HCT116 (cell line): ENCODE data around the gene HOXC13. TPM values are rescaled to one million over a fixed set of nuclear protein-coding genes. Genes with fewer than 3 reads are reported as not detected.

ENCODE experiments used
- ATAC-seq: fragments of 200-7000 bp; cut with Tn5 transposase; 2 replicates; pipeline ENCODE4 v1.9.1; 2020; ENCODE audit warnings: mild to moderate bottlenecking, moderate library complexity
- BruUV-seq: library from RNA; stranded (reverse); fragments of 400-500 nt; replicated peaks from 2 replicates; lab custom pipeline; 2021; lab: Mats Ljungman, UMichigan
- CTCF ChIA-PET: fragments of 300-600 bp; sonication (Branson Sonifier 250); formaldehyde crosslinking; loops from one replicate; lab custom pipeline; 2021; ENCODE audit warnings: antibody characterized with exemption; lab: Charles Lee
- POLR2A ChIA-PET: fragments of 300-600, 350-600 bp; sonication (Branson Sonifier 250); formaldehyde crosslinking; loops from one replicate; lab custom pipeline; 2021; ENCODE audit warnings: antibody characterized with exemption; lab: Charles Lee
- RAD21 ChIA-PET, 2 experiments: fragments of 300-600 bp; sonication (Branson Sonifier 250); formaldehyde crosslinking; loops; one replicate each; lab custom pipeline; 2023; ENCODE audit warnings: low total read pairs in 2 of 2; ENCODE audit not compliant: uncharacterized antibody in 2 of 2, unreplicated experiment in 2 of 2, low non-redundant PET in 1 of 2; lab: Charles Lee
- DNase-seq: peaks from one replicate; pipeline ENCODE4 v3.0.0-alpha.2; 2010; ENCODE audit warnings: low read depth, low spot score
- H2AFZ ChIP-seq: fragments of 200-600 bp; shearing (Covaris generic), sonication (generic); 2 replicates; pipeline ENCODE4 v1.6.1; 2017; ENCODE audit warnings: low read depth, mixed run types, mixed read lengths, antibody characterized with exemption, low read length; ENCODE audit not compliant: poor library complexity, severe bottlenecking
- H3K27ac ChIP-seq: 2 replicates; pipeline ENCODE4 v1.5.1; 2012; ENCODE audit warnings: low read depth, low read length
- H3K27me3 ChIP-seq: fragments of 200-600 bp; sonication (generic); 2 replicates; pipeline ENCODE4 v1.6.1; 2016; ENCODE audit warnings: mixed run types, low read length, mixed read lengths; ENCODE audit not compliant: insufficient read depth
- H3K36me3 ChIP-seq, 2 experiments: fragments of 200-500 bp in 1 of 2; fragments of 200-600 bp in 1 of 2; sonication (Bioruptor generic) in 1 of 2; sonication (generic) in 1 of 2; 2 replicates each; pipeline versions ENCODE4 v1.5.1 to v1.6.1; 2014 to 2016; ENCODE audit warnings: low read length in 2 of 2, inconsistent platforms in 1 of 2, mixed read lengths in 1 of 2, mixed run types in 1 of 2; ENCODE audit not compliant: insufficient read depth in 2 of 2, control insufficient read depth in 1 of 2
- H3K4me1 ChIP-seq, 2 experiments: fragments of 200-600 bp in 1 of 2; sonication (generic) in 1 of 2; 2 replicates each; pipeline versions ENCODE4 v1.5.1 to v1.6.1; 2012 to 2017; ENCODE audit warnings: low read length in 2 of 2, inconsistent platforms in 1 of 2, mild to moderate bottlenecking in 1 of 2, mixed read lengths in 1 of 2, mixed run types in 1 of 2, moderate library complexity in 1 of 2; ENCODE audit not compliant: insufficient read depth in 2 of 2, control insufficient read depth in 1 of 2
- H3K4me2 ChIP-seq: fragments of 200-600 bp; sonication (generic); 2 replicates; pipeline ENCODE4 v1.6.1; 2017; ENCODE audit warnings: mixed run types, low read length, mixed read lengths
- H3K4me3 ChIP-seq, 2 experiments: fragments of 200-600 bp in 1 of 2; sonication (generic) in 1 of 2; replicated peaks in 1 of 2; 2 replicates each; pipeline ENCODE4 v1.5.1; 2011 to 2016; ENCODE audit warnings: low read length in 2 of 2, control low read depth in 1 of 2, low read depth in 1 of 2, mild to moderate bottlenecking in 1 of 2, mixed read lengths in 1 of 2, mixed run types in 1 of 2
- H3K79me2 ChIP-seq: fragments of 200-600 bp; sonication (generic); 2 replicates; pipeline ENCODE4 v1.6.1; 2017; ENCODE audit warnings: mild to moderate bottlenecking, mixed run types, low read length, moderate library complexity, mixed read lengths; ENCODE audit not compliant: insufficient read depth
- H3K9ac ChIP-seq: fragments of 200-600 bp; sonication (generic); 2 replicates; pipeline ENCODE4 v1.6.1; 2016; ENCODE audit warnings: low read length, mixed read lengths
- H3K9me2 ChIP-seq: fragments of 200-600 bp; sonication (generic), shearing (Covaris generic); 2 replicates; pipeline ENCODE4 v1.6.1; 2017; ENCODE audit warnings: mixed run types, mild to moderate bottlenecking, moderate library complexity; ENCODE audit not compliant: insufficient read depth
- H3K9me3 ChIP-seq, 2 experiments: fragments of 200-500 bp in 1 of 2; fragments of 200-600 bp in 1 of 2; sonication (Bioruptor generic) in 1 of 2; sonication (generic) in 1 of 2; 2 replicates each; pipeline ENCODE4 v1.6.1; 2014 to 2017; ENCODE audit warnings: low read length in 2 of 2, mixed read lengths in 2 of 2, inconsistent platforms in 1 of 2, low read depth in 1 of 2, mild to moderate bottlenecking in 1 of 2, mixed run types in 1 of 2, moderate library complexity in 1 of 2; ENCODE audit not compliant: control insufficient read depth in 1 of 2, insufficient read depth in 1 of 2
- H4K20me1 ChIP-seq: fragments of 200-600 bp; sonication (generic), shearing (Covaris generic); 2 replicates; pipeline ENCODE4 v1.6.1; 2017; ENCODE audit warnings: mixed run types, mild to moderate bottlenecking, moderate library complexity; ENCODE audit not compliant: insufficient read depth
- ATF3 ChIP-seq: IDR thresholded peaks from 2 replicates; pipeline ENCODE4 v1.6.1; 2012
- CTCF ChIP-seq, 3 experiments: fragments of 200-600 bp in 1 of 3; sonication (generic) in 1 of 3; IDR thresholded peaks in 2 of 3; conservative IDR thresholded peaks in 1 of 3; 2 replicates each; pipeline ENCODE4 v1.5.1; 2012 to 2017; ENCODE audit warnings: low read depth in 2 of 3, low read length in 2 of 3, antibody characterized with exemption in 1 of 3, borderline replicate concordance in 1 of 3, control low read depth in 1 of 3, mild to moderate bottlenecking in 1 of 3, mixed read lengths in 1 of 3, mixed run types in 1 of 3, moderate library complexity in 1 of 3; ENCODE audit not compliant: insufficient read depth in 1 of 3
- EGR1 ChIP-seq: IDR thresholded peaks from 2 replicates; pipeline ENCODE4 v1.6.1; 2012; ENCODE audit warnings: low read depth
- EZH2 ChIP-seq: fragments of 200-600 bp; sonication (generic); IDR thresholded peaks from 2 replicates; pipeline ENCODE4 v1.6.1; 2017; ENCODE audit warnings: antibody characterized with exemption, mixed run types
- JUND ChIP-seq: IDR thresholded peaks from 2 replicates; pipeline ENCODE4 v1.6.1; 2012
- POLR2AphosphoS5 ChIP-seq: IDR thresholded peaks from 2 replicates; pipeline ENCODE4 v1.6.1; 2011; ENCODE audit warnings: mild to moderate bottlenecking, low read depth, low read length, moderate library complexity
- RAD21 ChIP-seq: IDR thresholded peaks from 2 replicates; pipeline ENCODE4 v1.6.1; 2012; ENCODE audit warnings: low read depth, mild to moderate bottlenecking
- REST ChIP-seq: IDR thresholded peaks from 2 replicates; pipeline ENCODE4 v1.6.1; 2012; ENCODE audit warnings: low read depth
- SP1 ChIP-seq: IDR thresholded peaks from 2 replicates; pipeline ENCODE4 v1.6.1; 2012; ENCODE audit warnings: low read depth
- SRF ChIP-seq: IDR thresholded peaks from 2 replicates; pipeline ENCODE4 v1.6.1; 2012; ENCODE audit warnings: low read depth
- ZFX ChIP-seq: fragments of 450-650 bp; IDR thresholded peaks from 2 replicates; pipeline ENCODE4 v1.6.1; 2017
- ZNF274 ChIP-seq: fragments of 200-500 bp; sonication (Bioruptor generic); IDR thresholded peaks from 2 replicates; pipeline ENCODE4 v1.6.1; 2014; ENCODE audit warnings: mild to moderate bottlenecking, low read depth, low read length, inconsistent platforms
- intact Hi-C: fragments of 100-400 bp; cut with micrococcal nuclease; formaldehyde crosslinking; loops from 2 replicates; pipeline ENCODE4 v1.10.0; 2022
- total RNA-seq: library from RNA; stranded (reverse); gene quantifications from one replicate; pipeline ENCODE4 v1.2.1, GENCODE V29; 2021; ENCODE audit not compliant: unreplicated experiment
- TF ChIP-seq, protein P1 (sequence below): IDR thresholded peaks from 2 replicates; pipeline ENCODE4 v1.6.1; 2011; ENCODE audit warnings: mild to moderate bottlenecking, low read length, moderate library complexity; ENCODE audit not compliant: insufficient replicate concordance; ENCODE audit errors: extremely low read depth
- TF ChIP-seq, protein P2 (sequence below): IDR thresholded peaks from 2 replicates; pipeline ENCODE4 v1.6.1; 2012

The HOXC13 gene
- total RNA-seq, 1 experiment from 2014 or later: 3.8 TPM

DNA sequence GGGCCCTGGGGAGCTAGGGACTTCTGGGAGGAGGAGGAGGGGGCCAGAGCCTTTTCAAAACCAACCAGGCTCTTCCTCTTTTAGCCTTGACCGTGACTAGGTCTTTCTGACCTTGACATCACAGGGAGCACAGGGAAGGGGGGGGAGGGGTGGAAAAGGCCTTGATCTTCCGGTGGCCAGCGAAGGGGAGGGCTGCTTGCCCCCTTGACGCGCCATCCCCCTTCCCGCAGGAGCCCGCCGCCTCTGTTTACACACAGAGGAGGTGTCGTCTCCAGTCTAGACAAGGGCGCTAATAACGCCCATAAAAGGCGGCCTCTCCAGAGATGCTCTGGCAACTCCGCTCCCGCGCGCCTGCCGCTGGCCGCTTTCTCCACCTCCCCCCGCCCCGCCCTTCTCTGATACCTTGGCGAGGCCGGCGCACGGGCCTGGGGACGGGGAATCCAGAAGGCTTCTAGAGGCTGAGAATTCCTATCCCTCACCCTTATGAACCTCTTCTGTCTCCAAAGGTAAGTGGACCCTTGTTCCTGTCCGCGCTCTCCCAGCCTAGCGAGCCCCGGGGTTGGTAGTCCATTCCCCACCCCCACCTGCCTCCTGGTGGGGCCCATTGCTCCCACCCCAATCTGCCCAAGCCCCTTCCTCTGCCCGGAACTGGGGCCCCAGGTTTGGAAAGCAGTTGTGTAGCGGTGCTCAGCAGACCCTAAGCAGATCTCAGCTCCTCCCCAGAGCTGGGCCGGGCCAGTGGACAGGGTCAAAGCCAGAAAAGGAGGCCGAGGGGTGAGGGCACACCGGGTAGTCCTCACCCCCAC, 11.2 kb downstream of the HOXC13 start:
- no peaks in the 10 kb centered on the region for H3K36me3 ChIP-seq
- no peaks in the 10 kb centered on the region for H3K27me3 ChIP-seq
- no peak overlapping the region for H3K9ac ChIP-seq
- H4K20me1 ChIP-seq: no peaks in the 10 kb centered on the region
- ChIA-PET CTCF (interaction anchor here (0.8 kb wide), 1 partner anchor 157 kb away, joined by 3 read pairs; no protein-coding TSS in a partner anchor), RAD21 (no interaction called here), POLR2A (no interaction called here)
- peaks cover 12 to 15% of the 10 kb centered on the region in 2 experiments for H3K4me1 ChIP-seq
- no peak overlapping the region for H3K27ac ChIP-seq
- BruUV-seq: no TSS peak
- no peak overlapping the region for H3K4me3 ChIP-seq
- intact Hi-C loops: loop anchor here (1.0 kb wide), 1 partner anchor 157 kb away; no protein-coding TSS in a partner anchor
- H3K9me2 ChIP-seq: no peaks in the 10 kb centered on the region
- no peak overlapping the region for H3K4me2 ChIP-seq
- ATAC-seq (no peak), DNase-seq (no peak)
- no peaks in the 10 kb centered on the region for H3K9me3 ChIP-seq
- no peak overlapping the region for H2AFZ ChIP-seq
- no peaks in the 10 kb centered on the region for H3K79me2 ChIP-seq
- TF ChIP-seq POLR2AphosphoS5 (no peak), SP1 (no peak), EGR1 (no peak), JUND (no peak), ATF3 (no peak), ZNF274 (no peak), ZFX (no peak), EZH2 (no peak), SRF (no peak), RAD21 (no peak), REST (no peak), CTCF (IDR thresholded peaks at IDR 0.05 in 2 of 3, conservative IDR thresholded peaks at IDR 0.05 in 1 of 3; ENCODE audit: borderline replicate concordance in 1 of 3, insufficient read depth in 1 of 3, low read depth in 2 of 3, low read length in 2 of 3) (no peak)
- TF ChIP-seq, protein P1, sequence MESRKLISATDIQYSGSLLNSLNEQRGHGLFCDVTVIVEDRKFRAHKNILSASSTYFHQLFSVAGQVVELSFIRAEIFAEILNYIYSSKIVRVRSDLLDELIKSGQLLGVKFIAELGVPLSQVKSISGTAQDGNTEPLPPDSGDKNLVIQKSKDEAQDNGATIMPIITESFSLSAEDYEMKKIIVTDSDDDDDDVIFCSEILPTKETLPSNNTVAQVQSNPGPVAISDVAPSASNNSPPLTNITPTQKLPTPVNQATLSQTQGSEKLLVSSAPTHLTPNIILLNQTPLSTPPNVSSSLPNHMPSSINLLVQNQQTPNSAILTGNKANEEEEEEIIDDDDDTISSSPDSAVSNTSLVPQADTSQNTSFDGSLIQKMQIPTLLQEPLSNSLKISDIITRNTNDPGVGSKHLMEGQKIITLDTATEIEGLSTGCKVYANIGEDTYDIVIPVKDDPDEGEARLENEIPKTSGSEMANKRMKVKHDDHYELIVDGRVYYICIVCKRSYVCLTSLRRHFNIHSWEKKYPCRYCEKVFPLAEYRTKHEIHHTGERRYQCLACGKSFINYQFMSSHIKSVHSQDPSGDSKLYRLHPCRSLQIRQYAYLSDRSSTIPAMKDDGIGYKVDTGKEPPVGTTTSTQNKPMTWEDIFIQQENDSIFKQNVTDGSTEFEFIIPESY: no peak
- TF ChIP-seq, protein P2, sequence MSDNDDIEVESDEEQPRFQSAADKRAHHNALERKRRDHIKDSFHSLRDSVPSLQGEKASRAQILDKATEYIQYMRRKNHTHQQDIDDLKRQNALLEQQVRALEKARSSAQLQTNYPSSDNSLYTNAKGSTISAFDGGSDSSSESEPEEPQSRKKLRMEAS: no peak
